ENCODE measurements around the gene ZNF446.
"Not testable (repeated sequence)": the region's sequence is repeated elsewhere in the genome, so short reads cannot be mapped to it uniquely, and the experiment has no call there.

The ZNF446 gene

DNA sequence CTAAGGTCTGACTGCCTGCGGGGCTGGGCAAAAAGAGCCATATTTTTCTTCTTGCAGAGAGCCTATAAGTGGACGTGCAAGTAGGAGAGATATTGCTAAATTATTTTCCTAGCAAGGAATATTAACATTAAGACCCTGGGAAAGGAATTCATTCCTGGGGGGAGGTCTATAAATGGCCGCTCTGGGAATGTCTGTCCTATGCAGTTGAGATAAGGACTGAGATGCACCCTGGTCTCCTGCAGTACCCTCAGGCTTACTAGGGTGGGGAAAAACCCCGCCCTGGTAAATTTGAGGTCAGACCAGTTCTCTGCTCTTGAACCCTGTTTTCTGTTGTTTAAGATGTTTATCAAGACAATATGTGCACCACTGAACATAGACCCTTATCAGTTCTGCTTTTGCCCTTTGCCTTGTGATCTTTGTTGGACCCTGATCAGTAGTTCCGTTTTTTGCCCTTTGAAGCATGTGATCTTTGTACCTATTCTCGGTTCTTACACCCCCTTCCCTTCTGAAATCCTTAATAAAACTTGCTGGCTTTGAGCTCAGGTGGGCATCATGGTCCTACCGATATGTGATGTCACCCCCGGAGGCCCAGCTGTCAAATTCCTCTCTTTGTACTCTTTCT lies 31.6 kb downstream of the ZNF446 start:
- not testable (repeated sequence) for DNase-seq

DNA sequence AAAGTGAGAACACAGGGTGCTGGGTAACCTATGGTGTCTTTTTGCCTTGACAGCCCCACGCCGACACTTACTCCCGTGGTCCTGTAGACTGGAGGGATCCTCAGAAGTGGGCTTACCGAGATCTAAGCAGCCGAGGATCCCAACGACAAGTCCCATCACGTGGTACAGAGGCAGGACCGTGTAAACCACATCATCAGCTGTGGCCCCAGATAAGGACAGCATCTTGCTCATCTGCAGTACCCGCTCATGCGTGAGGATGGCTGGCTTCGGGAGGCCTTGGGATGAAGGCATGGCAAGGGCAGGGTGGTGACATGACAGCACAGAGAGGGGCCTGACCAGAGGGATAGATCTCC lies 33.6 kb downstream of the ZNF446 start:
- DNase-seq: no peak

DNA sequence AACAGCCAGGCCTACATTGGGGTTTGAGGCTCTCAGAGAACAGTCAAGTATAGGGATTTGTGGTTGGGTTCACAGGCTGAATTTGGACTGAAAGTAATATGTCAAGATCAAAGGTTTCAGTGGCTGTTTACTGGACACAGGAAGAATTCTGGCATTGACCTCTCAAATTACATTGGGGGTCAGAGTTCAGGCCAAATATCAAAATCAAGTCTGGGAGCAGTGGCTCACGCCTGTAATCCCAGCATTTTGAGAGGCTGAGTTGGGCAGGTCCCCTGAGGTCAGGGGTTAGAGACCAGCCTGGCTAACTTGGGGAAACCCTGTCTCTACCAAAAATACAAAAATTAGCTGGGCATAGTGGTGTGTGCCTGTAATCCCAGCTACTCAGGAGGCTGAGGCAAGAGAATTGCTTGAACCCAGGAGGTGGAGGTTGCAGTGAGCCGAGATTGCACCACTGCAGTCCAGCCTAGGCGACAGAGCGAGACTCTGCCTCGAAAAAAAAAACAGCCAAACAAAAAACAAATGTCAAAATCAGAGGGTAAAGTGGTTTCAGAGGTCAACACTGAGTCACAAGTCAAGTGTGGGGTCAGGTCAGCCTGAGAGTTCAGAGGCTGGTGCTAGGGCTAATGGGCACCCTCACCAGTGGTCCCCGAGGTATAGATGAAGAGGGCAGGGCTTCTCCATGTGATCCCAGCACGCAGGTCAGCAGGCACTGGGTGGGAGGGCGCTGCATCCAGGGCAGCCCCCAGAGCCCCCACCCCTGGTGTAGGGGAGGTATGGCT lies 34.1 kb downstream of the ZNF446 start:
- DNase-seq: no peak

DNA sequence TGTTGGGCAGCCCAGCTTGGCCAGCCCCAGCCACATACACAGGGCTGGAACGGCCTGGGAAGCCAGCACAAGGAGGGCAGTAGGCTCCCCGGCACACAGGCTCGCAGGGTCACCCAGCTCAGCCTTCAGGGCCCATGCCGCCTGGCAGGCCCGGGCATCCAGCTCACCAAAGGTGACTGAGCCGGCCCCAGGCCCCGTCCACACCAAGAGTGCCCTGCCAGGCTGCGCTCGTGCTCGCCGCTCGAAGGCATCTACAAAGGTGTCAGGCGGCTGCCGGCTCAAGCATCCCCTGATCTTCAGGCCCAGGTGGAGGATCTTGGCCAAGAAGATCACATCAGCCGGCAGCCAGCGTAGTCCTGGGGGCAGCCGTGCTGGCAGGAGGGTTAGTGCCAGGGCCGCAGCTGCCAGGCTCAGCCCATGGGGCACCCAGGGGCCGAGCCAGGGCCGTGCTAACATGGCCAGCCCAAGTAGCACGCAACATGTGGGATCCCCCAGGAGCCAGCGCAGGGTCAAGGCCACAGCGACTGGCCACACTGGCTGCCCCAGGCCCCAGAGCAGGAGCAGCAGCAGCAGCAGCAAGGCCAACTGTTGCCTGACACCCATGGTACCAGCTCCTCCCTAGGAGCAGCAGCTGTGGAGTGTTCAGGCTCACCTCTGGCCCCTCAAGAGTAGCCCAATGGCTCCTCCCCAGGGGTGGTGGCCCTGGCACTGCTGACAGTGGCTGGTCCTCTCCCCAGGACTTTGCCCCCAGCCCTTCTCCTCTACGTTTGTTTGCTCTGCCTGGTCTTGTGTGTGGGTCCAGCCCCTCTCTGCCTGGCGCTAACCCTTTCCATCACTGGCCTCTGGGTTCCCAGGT lies 35.4 kb downstream of the ZNF446 start, which contains the start of gene SLC27A5:
TSS of gene SLC27A5 (minus strand) at position 640 of the 856 bp plus-strand sequence. CDS start at position 603, 37 bp downstream.
- no peak for DNase-seq

DNA sequence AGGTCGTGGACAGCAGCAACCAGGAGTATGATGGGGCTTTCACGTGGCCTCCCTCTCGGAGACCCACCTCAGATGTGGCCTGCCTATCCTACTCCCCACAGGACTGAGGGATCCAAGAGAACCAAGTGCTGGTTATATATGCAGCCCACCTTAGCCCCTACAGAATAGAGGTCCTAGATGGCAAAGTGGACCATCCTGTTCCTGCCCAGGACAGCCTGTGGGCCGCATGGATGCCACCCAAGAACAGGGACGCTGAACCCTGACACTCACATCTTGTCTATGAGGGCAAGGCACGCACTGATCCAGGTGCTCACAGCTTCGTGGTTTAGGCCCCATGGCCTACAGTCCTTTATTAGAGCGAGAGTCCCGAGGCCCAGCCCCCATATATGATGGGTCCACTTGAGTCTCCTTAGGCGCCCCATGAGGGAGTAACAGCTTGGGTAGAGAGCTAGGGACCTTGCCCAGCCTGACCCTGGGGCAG lies 37.1 kb downstream of the ZNF446 start:
- no peak for DNase-seq

DNA sequence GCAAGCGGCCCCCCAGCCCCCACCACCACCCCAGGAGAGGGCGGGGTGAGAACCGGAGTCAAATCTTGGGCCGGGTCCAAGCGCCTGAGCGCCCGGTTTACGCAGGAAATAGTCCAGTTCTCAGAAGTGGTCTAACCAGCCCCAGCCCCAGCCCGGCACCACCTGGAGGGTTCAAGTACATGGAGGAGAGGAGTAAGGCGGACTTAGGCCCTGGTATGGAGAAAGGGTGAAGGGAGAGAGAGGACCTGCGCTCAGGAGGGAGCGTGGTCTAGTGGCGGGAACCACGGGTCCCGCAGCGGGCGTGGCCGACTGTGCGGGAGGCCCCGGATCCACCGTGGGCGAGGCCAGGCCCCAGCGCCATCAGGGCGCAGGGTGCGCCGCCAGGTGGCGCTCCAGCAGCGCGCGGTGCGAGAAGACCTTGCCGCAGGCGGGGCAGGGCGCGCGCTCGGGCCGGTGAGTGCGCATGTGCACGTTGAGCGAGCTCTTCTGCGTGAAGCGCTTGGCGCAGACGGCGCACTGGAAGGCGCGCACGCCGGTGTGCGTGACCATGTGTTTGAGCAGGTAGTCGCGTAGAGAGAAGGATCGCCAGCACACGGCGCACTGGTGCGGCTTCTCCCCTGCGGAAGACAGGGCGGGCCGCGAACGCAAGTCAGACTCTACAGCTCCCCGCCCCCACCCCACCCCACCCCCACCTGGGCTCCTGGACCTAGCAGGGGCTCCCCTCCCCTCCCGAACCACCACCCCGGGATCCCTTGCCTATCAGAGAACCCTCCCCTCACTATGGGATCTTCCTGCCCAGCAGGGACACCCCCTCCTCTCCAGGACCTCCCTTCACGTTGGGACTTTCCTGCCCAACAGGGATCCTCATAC lies 37.8 kb downstream of the ZNF446 start:
- DNase-seq: peak; percentile 91 to 97

DNA sequence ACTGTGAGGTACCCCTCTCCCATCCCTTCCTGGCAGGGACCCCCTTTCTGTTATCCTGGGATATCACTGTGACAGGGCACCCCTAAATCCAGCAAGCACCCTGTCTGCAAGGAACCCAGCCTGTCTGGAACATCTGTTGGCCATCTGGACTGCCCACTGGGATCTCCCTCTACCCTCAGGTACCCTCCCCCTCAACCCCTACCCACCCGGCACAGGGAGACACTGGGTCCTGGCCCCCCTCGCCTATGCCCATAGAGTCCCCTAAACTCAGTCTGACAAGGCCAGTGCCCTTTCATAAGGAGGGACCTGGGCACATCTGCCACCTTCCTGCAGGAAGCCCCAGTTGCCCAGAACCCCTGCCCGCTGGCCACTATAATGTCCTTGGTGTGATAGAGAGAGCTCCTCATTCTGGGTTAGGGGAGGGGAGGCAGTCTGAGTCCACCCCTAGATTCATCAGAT lies 38.4 kb downstream of the ZNF446 start:
- no peak for DNase-seq

DNA sequence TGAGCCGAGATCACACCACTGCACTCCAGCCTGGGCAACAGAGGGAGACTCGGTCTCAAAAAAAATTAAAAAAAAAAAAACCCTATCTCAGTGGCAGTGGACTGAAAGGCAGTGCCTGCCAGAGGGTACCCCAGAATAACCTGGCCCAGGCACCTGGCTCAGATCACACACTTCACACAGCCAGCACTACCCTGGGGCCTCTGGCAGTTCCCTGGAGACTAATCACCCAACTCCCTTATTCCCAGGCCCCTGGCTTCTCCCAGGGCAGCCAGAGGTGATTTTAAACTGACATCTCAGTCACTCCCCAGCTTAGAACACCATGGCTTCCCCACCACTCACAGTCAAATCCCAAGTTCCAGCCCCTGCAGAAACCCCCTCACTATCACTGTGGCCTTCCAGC lies 39.1 kb downstream of the ZNF446 start:
- DNase-seq: no peak

DNA sequence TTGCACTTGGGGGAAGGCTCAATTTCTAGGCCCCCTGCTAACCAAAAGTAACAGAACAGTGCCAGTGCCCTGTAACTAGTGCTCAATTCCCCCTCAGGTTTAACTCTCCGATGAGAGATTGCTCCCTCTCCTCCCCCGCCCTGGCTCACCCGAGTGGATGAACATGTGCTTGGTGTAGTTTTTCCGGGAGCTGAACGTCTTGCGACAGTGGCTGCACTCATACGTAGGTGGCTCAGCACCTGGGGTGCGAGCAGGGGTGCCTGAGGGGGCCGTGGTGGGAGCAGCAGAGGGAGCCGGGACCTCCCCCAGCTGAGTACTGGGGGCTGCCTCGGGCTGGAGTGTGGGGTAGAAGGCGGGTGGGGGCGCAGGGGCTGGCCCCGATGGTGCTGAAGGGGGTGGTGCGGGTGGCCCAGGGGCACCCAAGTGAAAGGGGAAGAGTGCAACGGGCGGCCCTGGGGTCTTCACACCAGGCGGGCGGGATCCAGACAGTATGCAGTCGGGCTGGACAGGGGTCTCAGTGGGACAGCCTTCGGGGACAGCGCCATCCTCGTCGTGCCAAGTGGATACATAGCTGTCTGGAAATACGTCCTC lies 40.2 kb downstream of the ZNF446 start:
- no peak for DNase-seq

DNA sequence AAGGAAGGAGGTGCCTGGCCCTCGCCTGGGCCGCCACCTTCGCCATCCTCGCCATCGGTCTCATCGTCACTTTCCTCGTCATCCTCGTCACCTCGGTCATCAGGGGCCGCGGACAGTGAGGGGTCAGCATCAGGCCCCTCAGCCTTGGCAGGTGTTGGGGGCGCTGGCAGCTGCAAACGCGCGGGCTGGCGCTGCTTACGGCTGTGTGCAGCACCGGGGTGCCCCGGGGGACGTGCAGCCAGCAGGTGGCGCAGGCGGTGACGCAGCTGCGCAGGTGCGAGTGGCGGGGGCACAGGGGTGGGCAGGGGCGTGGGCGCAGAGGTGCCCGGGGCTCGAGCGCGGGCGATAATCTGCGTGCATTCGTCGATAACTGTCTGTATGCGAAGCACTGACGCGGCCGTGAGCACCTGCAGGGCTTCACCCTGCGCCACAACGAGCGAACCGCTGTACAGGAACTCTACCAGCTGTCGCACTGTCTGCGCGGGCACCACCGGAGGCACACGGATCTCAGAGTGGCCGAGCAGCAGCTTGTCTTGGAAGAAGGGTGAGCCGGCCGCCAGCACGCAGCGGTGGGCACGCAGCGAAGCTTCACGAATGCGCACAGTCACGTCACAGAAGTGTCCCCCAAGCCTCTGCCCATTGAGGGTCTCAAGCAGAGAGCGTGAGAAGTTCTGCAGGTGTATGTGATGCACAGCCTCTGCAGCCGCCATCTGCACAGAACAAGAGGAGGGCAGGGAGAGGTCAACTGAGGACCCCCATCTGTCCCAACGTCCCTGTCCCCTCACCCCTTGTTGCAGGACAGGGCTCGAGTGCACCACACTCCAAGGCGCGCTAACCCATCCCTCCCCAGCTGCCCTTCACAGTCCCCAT lies 41.0 kb downstream of the ZNF446 start:
- DNase-seq: no peak

DNA sequence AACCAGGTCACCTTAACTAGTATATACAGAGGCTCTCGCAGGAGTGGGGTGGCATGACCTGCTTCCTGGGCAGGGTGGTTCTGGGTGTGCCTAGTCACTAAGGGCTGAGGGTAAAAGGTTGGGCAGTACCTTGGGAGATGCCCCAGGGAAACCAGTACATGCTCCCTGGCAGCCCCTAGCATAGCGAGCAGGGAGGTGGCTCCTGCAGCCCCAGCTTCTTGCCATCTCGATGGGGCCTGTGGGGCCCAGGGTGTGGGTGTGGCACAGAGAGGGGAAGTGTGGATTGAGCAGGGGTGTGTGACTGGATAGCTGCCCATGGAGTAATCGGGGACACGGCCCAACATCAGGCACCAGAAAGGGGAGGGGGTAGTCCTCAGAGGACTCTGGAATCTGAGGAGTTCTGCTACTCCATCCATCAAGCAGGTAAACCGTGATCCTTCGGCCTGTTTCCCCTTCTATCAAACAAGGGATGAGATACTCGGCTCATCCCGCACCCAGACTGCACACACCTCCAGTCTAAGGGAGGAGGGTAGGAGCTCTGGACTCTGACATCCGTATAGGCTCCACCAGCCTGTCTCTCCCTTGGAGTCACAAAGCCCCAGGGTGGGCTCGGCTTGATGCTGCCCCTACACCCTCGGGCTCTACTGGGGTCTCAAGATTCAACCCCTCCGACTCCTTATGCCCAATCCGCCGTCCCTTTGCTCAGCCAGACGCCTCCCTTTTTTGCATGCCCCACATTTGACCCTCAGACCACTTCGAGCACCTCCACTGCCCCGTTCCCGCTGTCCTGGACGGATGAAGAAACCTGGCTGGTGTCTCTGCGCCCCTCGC lies 42.3 kb downstream of the ZNF446 start:
- DNase-seq: no peak

DNA sequence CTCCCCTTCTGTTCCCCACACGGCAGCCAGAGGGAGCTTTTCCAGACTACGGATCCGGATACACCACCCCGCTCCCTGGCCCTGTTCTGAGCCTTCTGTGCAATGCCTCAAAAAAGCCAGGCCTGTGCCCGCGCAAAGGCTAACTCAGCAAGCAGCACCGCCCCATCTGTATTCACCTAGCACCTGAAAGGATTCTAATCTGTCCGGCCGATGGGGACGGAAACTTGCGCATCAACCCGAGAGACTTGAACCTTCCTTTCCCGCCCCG lies 42.9 kb downstream of the ZNF446 start:
- DNase-seq: peak; percentile 29 to 41

DNA sequence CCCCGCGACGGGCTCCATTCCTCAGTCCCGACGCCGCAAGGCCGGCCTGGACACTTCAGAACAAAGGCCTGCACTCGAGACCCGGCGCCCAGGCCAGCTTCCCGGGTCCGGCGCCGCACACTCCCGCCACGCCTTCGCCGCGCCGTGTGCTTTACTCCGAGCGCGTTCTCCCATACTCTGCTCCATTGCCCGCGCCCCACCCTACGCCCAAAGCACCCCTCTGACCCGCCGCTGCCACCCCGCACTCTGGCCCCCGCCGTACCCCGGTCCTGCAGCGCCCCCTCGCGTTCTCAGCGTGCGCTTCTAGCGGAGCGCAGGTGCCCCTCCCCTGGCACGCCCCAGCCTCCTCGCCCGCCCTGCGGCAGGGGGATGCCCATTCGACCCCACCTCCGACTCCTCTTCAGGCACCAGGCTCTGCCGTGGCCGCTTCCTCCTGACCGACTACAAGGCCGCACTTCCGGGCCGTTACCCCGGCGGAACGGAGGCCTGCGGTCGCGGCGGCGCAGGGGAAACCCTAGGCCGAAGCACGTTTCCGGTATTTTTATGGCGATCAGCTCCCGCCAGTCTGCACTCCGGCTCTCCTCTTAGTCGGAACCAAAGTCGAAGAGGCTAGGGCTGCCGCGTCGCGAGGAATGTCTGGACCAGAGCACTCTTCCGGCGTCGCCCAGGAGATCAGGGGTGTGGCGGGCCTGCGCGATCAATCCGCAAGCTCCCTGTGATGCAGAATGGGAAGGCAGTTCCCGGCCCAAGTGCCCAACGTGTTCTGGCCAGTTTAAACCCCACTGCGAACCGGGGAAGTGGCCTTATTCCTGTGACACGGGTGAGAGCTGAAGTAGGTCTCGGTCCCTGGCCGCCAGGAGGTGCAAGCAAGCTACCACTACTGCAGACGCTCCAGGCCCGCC lies 43.5 kb downstream of the ZNF446 start, which contains the start of gene ZBTB45:
TSS of gene ZBTB45 (minus strand) at position 456 of the 902 bp plus-strand sequence. CDS start 2,137 bp downstream, outside the sequence.
- peak; percentile 84 to 90 for DNase-seq

DNA sequence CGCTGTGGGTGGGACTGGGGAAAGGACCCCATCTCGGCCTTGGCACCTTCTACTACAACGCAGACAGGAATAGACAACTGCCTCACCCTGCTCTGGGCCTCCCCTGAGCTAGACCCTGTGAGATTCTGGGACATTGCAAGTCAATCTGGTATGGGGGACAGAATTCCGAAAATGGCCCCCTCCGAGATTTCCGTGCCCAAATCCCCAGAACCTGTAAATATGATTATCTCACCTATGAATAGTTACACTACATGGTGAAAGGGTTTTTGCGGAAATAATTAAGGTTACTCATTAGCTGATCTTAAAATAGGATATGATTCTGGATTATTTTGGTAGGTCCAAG lies 44.1 kb downstream of the ZNF446 start:
- no peak for DNase-seq

DNA sequence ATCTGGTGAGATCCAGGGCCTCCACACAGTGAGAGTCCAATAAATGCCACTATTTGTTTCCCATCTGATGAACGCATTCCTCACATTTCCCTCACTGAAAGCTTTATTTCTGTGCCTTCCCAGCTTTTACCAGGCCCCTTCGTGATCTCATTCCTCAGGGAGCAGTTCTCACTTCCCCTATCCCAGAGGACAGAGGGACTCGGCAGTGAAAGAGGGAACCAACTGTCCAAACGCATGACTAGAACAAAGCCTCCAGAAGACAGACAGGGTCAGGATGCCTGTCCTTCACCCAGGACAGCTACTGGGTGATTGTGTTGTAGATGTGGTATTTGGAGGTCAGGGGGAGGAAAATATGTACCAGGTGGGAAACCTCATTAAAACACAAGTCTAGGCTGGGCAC lies 45.5 kb downstream of the ZNF446 start:
- DNase-seq: no peak

DNA sequence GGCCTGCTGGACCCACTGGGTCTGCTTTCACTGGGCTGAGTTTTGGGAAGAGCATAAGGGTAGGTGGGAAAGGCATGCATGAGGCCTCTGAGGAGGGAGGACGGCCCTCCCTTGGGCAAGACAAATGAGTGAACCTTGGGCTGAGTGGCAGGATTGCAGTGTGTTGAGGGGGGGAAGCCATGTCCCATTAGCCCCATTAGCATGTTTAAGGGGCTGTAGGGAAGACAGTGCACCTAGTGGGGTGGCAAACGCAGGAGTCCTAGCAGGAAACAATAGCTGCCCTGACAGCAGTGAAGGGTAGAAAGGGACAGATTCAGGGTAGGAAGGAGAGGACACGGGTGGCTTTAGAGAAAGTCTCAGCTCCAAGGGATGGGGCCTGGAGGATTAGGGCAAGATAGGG lies 46.6 kb downstream of the ZNF446 start:
- no peak for DNase-seq

DNA sequence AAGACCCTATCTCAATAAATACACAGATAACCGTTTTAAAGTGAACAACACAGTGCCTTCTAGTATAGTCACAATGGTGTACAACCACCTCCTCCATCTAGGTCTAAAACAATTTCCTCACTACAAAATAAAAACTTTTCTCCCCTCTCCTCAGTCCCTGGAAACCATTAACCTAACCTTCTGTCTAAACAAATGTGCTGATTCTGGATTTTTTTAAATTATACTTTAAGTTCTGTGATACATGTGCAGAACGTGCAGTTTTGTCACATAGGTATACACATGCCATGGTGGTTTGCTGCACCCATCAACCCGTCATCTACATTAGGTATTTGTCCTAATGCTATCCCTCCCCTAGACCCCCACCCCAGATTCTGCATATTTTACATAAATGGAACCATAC lies 53.3 kb downstream of the ZNF446 start:
- no peak for DNase-seq
